HG03342 (cell line): ENCODE results near the gene MRPS6.

ENCODE experiments used
- ATAC-seq: cut with Tn5 transposase; IDR thresholded peaks from one replicate; pipeline ENCODE4 v1.9.1; 2021; ENCODE audit warnings: mild to moderate bottlenecking, moderate library complexity; ENCODE audit not compliant: unreplicated experiment

MRPS6 gene

DNA sequence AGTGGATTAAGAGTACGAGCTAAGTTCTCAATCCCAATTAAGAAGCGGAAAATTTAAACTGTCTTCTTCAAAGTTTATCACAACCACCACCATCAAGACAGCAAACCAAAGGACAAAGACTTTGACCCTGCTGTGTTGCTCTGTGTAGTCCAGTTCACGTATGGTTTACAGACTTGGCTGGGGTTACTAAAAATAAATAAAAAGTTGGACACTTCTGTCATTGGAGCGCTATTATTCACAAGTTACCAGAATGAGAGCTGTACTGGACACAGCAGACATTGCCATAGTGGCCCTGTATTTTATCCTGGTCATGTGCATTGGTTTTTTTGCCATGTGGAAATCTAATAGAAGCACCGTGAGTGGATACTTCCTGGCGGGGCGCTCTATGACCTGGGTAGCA is 21.6 kb downstream of the MRPS6 start:
- ATAC-seq, result no peak

DNA sequence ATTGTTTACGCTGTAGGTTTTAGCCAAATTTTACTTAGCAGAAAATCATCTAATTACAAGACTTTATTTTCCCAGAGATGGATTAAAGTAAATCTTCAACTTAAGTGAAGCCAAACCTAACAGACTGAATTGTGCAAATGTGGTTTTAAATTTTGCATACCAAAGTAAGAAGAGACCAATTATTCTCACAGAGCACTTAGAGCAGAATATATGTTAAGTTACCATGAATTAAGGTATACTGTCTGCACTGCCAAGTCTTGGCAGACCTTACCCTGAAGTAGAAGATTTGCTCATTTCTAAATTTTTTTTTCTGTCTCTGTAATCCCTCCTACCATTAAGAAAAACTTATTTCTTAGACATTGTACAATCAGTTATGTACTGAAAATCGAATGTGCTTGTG is 24.1 kb downstream of the MRPS6 start:
- no peak for ATAC-seq

DNA sequence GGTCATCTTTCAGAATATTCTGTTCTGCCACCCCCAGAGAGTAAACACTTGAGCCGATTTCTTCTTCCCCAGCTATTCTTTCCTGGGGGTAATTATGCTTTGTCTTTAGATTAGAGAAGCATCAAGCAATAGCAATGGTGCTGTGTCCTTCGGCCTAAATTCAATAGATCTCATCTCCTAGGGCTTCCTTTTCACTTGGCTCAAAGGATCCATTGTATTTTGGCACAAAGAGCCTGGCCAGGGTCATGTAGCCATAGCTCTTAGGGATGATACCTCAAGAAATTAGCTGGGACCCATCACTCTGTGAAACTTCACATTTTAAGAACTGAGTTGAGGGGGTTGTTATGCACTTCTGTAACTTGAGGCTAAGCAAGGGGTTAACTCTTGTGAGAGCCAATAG is 27.0 kb downstream of the MRPS6 start:
- no peak for ATAC-seq

DNA sequence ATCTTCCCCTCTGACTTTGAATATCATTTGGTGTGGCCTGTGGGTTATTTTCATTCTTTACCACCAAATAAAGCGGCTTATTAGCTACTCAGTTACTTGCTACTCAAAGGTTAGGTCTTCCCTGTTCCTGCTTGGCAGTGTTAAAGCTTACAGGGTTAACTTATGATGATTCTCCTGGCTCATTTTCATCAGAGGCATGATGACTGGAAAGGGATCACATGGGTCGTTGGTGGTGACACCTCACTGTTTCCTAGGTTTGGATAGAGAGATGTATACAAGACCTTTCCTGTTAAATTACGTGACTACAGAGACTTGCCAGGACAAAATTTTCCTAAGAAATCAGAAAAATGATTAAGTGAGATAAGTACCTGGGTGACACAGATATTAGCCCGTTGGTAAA is 27.4 kb downstream of the MRPS6 start:
- ATAC-seq, result no peak

DNA sequence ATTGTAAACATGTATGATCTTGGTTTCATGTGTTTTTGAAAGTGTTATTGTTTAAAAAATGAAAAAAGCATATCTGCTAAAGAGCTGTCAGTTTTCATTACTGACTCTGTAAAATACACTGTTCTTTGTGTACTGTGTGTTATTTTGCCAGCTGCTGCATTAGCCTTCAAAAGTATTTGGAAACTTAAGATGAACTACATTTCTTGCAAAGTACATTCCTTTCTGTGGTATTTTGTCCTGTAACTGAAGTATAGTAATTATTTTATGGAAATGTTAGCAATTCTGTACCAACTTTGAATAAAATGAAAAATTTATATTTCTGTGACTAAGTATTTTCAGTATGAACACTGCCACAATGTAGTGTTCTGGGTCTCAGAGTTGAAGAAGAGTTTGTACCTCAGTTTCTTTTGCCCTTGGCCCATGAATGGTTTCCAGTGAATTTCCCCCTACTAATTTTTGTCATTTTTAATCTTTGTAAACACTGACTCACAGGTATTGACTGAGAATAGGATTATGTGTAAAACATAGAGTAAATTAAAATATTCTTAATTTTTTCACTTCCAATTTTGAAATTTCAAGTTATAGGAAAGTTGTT is 32.7 kb downstream of the MRPS6 start:
- ATAC-seq, result no peak

DNA sequence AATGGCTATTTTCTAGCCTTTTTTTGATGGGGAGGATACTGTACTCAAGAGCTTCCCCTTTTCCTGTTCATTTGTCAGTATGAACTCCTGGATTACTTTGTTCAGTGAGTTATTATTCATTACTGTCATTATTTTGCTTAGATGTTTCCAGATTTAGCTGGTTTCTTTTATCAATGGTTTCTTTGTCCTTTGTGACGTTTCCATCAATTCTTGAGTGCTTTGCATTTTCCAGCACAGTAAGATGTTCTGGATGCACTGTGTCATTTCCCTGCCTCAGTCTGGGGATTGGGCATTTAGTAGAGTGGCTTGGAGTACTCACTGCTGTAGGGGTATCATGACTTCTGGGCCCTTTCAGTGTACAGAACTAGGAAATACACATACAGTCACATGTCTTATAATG is 34.2 kb downstream of the MRPS6 start:
- no peak for ATAC-seq

DNA sequence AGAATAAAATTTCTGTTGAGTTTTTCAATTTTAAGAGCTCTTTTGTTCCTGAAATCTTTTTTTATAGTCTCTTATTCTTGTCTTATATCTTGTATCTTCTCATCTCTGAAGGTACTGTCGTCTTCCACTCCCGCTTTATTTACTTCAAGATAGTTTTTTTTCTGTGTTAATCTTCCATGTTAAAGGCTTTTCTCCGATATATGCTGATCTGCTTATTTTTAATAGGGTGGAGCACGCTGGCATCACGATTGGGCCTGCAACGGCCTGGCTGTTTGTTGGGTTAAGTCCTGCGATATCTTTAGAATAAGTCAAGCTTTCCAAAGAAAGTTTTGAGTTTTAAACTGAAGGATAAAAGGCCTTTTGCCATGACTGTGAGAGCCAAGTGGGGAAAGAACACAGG is 35.7 kb downstream of the MRPS6 start:
- no peak for ATAC-seq

DNA sequence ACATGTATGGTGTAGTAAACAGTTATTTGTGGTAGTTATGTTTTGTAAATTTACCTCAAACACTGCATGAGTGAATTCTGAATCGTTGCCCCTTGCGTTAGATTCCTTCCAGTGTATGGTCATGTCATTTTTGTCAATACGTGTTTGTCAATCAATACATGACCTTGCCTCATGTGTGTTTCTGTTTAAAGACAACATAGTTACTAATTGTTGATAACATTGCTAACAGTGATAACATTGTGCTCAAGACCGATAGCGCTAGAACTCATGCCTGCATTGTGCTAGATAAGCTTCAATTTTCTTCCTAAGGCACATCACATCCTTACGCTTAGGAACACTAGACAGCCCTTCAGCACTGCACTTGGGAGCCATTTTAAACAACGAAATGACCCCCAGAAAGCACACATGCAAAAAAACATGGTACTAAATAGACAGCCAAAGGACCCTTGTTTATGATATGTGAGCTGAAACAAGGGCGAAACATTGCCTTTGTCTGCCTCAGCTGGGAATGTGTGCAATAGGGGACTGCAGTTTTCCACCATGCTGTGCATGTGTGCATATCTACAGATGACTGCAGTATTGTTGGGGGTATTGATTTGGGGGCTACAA is 37.3 kb downstream of the MRPS6 start:
- no peak for ATAC-seq

DNA sequence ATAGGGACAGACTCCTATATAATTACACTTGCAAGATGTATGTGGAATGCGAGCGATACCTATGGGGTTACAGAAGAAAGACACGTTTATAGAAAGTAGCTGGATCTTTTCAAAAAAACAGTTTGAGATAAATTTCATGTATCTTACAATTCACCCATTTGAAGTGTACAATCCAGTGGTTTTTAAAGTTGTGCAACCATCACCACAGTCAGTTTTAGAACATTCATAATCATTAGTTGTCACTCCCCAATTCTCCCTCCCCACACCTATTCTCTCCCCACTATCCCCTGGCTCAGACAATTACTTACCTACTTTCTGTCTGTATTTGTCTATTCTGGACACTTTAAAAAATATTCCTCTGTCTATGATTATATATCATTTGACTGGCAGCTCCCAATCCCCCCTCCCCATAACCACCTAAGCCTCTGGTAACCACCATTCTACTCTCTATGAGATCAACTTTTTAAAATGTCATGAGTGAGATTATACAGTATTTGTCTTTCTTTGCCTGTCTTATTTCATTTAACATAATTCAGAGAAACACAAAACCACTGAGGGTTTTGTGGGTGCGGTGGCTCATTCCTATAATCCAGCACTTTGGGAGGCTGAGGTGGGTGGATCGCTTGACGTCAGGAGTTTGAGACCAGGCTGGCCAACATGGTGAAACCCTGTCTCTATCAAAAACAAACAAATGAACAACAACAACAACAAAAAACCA is 39.1 kb downstream of the MRPS6 start:
- ATAC-seq, result no peak

DNA sequence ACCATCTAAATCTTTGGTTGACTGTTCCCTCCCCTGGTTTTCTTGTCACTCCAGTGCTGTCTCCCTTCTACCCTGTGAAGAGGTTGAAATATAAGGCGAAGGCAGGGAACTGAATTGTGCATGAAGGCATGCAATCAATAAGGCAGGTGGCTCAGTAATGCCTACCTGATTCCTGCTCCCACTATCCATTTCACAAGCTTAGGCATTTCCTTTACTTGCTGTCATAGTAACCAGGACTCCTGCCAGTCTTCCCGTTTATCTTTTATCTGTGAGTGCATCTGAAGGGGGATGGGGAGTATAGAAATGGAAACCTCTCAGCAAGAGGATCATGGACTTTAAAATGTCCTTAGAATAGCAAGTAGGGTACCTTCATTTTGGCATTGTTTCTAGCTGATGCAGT is 40.5 kb downstream of the MRPS6 start:
- ATAC-seq, result no peak

DNA sequence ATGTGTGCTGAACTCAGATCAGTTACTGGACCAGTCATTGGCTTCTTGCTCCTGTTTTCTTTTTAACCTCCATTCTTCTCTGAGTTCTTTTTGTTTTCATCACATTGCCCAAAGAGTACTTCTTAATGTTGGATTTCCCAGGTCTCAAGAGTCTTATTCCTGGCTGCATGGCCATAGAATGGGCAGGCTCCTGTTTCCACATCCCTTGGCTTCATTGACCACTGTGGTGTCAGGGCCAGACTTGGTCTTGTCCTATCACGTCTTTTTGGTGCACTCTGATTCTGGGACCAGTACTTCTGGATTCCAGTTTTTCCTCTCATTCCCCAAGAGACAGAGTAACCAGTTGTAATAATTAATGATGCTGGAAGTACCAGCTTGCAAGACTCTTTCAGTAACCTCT is 41.8 kb downstream of the MRPS6 start:
- ATAC-seq, result no peak

DNA sequence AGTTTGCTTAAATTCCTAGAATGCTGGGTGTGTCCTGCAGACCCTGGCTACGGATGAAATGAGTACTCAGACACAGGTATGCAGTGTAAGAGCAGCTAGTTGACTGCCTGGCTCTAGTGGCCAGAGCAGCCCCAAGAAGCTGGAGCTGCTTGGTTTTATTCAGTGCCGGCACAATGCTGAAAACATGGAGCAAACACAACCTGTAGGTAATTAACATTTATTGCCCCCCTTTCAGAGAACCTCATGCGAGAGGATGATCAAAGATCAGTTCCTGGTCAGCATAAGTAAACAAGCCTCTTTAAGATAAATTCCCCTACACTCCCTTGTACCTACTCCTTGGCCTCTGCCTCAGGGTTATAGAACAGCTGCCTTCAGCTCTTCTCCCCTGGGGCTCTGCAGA is 43.2 kb downstream of the MRPS6 start:
- no peak for ATAC-seq

DNA sequence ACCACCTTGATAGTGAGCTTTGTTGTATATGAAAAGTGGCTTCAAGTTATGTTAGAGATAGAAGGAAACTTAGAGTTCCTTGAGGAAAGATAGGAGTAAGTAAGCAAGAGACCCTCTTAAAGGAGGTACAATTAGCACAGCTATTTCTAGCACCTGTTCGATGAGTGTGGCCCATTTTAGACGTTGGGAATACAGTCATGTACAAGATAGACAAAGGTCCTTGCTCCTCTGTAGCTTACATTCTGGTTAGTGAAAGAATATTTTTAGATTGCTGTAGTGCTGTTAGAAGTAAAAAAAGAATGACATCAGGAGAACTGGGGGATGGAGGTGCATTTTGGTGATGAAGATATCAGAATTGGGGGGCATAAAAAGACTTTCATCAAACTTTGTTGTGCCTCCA is 47.5 kb downstream of the MRPS6 start:
- ATAC-seq, result no peak

DNA sequence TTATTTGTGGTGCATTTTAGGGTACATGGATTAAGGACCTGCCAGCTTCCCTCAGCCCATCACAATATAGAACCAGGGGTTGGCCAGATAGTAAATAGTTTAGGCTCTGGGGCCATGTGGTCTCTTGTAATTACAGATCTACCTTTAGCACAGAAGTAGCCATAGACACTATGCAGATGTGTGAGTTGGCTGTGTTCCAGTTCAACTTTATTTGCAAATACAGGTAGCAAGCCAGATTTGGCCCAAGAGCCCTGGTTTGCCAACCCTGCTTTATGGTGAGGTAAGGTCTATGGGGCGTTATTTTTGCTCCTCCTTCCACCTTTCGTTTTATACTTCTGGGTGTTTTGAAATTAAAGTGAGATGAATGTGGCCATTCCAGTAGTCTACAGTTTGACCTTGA is 48.7 kb downstream of the MRPS6 start:
- ATAC-seq, result no peak

DNA sequence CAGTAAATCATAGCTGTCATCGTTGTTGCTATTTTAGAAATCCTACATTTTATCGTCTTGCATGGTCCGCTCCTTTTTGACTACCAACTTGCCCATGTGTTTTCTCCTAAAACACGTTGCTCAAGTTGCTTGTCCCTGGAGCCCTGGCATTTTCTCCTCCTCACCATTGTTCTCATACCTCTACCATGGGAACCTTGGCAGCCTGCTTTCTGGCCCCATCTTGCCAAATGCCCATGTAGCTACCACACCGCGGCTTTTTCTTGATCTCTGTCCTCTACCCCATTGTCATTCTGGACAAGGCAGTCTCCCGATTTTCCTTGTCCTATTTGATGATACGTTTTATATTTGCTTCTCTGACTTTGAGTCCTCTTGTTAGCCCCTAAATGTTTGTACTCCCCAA is 50.2 kb downstream of the MRPS6 start:
- ATAC-seq, result no peak

DNA sequence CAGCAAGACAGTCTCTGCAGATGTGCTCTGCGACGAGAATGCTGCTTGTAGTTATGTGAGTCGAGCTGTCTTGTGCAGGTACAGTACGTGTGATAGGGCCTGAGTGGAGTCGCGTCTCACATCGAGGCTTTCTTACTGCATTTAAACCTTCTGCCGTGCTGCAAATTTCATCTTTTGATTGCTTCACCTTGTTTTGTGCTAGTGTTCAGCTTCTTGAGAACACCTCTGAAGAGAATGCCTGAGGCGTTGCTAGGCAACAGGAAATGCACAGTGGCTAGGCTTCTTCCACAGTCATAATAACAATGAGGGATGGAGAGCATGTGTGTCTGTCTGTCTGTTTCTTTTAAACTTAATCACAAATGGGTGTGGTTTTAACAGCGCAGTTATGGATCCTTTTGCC is 52.9 kb downstream of the MRPS6 start:
- no peak for ATAC-seq

DNA sequence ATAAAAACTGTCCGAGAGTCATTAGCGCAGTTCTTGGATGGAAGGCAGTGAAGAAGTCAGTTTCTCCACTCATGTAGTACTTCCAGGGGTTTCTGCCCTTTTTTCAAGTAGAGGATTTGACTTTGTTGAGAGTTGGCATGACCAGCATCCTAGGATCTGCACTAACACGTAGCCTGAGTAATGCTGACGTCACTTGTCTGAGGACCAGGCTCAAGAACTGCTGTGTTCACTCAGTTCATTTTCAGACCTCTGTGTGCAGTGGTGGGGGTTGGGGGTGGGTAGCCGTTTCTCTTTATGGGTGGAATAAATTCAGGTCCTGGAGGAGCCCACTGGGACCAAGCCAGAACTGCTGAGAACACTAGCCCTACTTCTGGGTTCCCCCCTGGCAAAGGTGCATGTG is 53.3 kb downstream of the MRPS6 start:
- ATAC-seq, result no peak

DNA sequence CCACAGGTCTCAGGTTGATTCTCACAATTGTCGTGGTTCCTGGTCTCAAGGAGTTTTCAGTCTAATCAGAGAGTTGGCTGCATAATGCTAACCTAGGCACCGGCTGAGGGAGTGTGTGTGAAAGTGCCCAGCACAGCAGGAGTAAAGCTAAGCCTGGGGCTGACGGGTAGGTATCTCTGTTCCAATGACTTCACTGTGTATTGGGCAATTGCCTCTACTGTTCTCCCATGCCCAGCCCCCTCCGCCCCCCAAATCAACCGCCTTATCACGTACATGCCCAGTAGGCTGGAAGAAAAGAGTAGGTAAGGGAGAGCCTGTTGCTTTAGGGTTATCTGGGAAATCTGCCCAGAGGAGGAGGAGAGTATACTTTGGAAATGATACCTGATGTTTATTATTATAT is 54.7 kb downstream of the MRPS6 start:
- no peak for ATAC-seq

DNA sequence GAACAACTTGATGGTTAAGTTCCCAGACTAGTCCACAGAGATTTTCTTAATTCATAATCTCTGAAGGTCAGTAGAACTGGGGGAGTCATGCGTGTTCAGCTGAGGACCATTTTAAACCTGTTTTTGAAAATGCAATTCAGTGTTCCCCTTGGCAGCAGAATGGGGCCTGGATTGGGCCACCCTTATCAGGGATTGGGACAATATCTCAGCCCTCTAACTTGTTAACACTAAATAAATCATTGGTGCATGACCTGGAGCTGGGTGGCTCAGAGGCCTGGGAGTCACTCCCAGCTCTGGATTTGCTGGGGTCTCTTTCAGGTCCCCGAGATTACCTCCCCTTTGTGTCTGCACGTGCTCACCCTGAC is 55.3 kb downstream of the MRPS6 start:
- no peak for ATAC-seq

DNA sequence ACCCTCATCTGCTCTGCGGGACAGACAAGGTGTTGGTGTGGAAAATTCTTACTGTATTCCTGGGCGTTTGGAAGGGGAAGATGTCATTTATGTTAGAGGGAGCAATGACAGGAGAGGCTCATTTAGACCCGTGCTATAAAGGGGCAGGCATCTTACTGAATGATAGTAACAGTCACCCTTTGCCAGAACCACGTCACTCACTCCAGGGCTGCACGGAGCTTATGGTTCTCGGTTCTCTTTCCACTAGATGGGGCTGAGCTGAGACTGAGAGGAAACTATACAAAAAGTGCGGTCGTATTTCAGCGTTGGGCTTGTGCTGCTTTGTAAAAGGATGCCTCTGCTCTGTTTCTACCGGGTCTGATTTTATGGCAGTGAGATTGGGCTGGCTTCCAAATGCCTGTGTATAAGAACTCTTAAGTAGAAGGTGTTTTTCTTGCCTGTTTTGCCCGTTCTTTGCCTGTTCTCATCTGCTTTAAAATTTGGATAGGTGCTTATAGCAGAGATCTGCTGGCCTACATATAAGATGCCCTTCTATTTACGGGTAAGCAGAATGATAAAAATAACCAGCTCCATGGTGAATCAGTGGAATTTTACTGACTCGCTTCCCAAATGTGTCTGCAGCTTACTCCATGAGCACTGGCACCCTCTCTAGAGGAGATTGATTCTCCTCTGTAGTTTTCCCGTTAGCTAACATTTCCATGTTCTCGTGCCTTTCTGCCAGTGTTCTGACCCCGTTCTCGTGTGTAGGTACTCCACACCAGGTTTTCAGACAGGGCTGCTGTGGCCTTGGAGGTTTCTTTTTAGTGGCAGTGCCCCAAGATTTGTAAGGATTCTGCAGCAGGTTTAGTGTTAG is 55.9 kb downstream of the MRPS6 start:
- ATAC-seq, result no peak

DNA sequence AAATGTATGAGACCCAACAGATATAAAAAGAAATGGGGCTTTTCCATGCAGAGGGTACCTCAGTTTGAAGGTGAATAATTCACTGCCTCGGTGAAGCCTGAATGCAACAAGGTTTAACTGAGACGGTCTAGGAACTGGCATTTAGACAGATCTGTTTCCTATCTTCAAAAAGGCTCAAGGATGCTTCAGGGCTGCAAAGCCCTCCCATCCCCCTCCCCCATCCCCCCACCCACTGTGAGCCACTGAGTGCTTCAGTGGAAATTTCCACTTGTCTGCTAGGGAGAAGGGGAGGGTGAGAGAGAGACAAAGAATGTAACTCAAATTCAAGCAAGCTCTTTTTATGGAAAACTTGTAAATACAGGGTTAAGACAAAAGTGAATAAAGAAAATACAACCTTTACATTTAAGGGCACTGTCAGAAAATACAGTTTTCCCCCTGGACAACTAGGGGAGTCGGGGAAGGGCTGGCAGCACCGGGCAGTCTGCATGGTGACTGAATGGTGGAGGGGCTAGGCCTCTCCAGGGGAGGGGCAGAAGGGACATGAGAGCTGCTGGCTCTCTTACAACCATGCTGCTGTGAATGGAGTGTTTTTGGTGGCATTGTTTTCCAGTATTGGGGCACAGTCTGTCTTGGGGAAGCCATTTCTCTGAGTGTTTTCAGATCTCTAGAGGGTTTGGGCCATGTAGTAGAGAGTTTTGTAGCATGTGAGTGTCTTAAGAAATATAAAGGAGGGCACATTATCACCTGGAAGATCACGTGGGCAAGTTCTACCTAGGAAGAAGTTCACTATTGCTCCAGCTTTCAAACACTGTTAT is 56.7 kb downstream of the MRPS6 start:
- ATAC-seq, result no peak
